Right hindlimb (tissue), 1 donor: ENCODE data around the gene MYOM3.

Source experiments
- DNase-seq: peaks from one replicate; pipeline ENCODE4 v3.0.0-alpha.2; 2018

Gene MYOM3

DNA sequence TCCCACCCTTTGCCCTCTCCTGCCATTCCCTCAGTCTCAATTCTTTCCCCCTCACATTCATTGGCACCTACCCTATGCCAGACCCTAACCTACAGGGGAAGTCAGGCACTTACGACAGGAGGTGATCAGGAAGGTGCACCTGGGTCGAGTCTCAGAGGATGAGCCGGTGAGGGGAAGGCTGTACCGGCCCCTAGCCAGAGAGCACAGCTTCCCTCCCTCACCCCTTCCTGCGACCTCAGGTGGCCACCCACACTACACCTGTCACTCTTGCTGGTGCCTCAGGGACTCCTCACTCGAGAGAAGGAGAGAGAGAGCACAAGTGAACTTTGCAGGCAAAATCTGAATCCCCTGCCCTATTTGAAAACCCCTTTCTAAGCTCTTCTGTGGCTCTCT is 1.7 kb upstream of the MYOM3 start:
- no peak for DNase-seq

- no peak for DNase-seq
Measured at GRCh38 chr1:24111262-24111995, 506 bp downstream of the MYOM3 start.

DNA sequence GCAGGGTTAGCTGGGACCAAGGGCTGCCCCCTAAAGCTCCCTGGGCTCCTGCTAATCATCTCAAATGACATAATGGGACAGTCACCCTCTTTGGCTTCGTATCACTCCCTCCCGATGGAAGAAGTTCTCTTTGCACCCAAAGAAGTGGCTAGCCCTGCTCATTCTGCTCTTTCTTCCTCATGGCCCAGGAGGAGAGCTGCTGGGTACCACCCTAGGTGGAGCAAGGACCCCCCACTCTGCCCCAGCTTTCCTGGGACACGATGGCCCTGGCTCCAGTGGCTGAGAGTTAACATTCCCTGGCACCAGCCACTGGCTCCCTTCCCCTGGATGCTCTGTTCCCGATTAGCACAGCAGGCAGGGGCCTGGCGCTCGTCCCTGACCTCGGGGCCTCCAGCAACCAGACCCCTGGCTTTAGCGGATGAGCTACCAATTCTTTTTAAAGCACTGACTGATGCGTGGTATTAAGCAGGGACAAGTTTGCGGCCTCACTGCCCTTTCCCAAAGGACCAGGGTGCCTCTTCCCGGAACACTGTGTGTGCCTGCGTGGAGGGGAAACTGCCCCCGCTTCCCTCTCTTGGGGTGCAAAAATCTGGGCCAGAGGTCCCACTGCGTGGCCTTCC is 1.2 kb downstream of the MYOM3 start:
- peak; percentile 50 for DNase-seq

DNA sequence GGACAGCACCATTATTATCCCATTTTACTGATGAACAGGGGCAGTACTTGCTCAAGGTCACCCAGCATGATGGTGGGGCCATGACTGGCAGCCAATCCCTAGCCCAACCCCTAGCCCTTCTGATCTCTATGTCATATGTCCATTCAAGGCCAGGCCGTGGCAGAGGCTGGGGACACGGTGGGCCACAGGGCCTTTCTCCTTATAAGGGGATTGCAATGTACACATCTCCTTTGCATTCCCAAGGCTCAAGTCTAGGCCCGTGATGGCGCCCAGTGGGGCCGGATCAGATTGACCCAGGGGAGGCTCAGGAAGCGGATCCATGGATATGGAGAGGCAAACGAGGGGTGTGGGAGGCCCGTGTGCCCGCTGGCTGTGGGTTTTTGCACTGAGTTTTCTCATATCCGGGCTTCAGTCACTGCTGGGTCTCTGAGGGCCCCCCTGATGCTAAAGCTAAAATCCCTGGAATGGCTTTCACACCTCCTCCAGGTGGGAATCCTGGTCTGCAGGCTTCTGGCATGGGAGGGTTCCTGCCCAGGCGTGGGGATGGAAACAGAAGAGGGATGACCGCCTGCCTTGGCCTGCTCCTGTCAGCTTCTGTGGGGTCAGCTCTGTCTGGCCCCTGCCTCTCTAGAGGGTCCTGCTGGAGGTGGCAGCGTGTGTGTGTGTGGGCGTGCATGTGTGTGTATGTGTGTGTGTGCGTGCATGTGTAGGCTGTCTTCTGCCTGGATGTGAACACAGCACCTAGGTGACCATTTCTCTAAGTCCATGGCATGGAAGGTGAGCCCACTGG is 2.1 kb downstream of the MYOM3 start:
- DNase-seq, result no peak

GRCh38 chr1:24109166-24109483 is 2.8 kb downstream of the MYOM3 start:
- DNase-seq, result no peak

GRCh38 chr1:24108334-24109165 is 3.4 kb downstream of the MYOM3 start:
- DNase-seq, result no peak

DNA sequence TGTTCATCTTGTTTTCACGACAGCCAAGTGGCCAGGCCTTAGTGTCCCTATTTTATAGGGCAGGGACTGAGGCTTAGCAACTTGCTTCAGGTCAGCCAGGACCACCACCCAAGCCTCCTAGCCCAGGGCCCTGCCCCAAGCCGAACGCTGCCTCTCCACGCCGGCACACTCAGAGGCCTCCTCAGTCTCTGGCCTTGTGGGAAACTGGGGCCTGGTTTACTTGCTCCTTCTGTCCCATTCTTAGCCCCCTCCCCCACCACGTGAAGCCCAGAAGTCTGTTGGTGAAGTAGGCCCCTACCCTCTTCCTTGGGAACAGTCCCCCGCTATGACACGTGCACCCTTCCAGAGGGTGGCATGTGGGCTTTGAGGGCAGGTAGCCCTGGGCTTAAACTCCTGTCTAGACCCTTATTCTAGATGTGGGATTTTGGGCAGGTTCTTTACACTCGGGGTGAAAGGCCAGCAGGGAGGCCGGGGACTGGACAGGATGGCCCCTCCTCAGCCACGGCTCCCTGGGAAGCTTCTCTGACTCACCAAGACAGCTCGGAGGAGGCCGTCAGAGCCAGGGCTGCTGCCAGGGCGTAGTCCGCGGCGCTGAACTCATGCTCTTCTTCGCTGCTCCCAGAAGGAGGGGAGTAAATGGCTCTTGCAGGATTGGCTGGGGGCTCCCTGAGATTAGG is 4.3 kb downstream of the MYOM3 start:
- DNase-seq, result no peak

GRCh38 chr1:24105368-24106160 is 6.4 kb downstream of the MYOM3 start:
- DNase-seq, result no peak

GRCh38 chr1:24104854-24105253 is 7.1 kb downstream of the MYOM3 start:
- DNase-seq, result no peak

- DNase-seq, result no peak
Measured at GRCh38 chr1:24103879-24104278, 8.1 kb downstream of the MYOM3 start.

DNA sequence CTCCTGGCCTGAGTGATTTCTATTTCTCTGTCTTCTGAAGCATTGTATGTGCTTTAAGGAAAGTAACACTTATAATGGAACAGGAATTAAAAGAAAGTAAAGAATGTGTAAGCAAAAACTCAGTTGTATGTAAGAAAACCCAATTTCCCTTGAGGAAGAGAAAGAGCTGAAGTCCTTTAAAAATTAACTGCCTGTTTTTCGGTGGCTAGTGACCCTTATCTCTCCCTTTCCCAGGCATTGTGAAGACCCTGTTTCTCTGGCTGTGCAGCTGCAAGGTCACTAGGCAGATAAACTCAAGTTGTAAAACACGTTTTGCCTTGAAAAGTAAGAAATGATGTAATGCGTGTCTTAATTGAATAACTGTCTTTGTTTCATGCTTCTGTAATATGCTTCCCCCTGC is 8.5 kb downstream of the MYOM3 start:
- DNase-seq, result no peak

- DNase-seq, result peak; percentile 59
Measured at GRCh38 chr1:24102961-24103360, 9.0 kb downstream of the MYOM3 start.

- DNase-seq, result peak; percentile 83
Measured at GRCh38 chr1:24101796-24102586, 9.9 kb downstream of the MYOM3 start.

- DNase-seq, result no peak
Measured at GRCh38 chr1:24100945-24101737, 10.8 kb downstream of the MYOM3 start.

- DNase-seq, result no peak
Measured at GRCh38 chr1:24098943-24099638, 12.8 kb downstream of the MYOM3 start.

GRCh38 chr1:24098102-24098501 is 13.8 kb downstream of the MYOM3 start:
- no peak for DNase-seq

DNA sequence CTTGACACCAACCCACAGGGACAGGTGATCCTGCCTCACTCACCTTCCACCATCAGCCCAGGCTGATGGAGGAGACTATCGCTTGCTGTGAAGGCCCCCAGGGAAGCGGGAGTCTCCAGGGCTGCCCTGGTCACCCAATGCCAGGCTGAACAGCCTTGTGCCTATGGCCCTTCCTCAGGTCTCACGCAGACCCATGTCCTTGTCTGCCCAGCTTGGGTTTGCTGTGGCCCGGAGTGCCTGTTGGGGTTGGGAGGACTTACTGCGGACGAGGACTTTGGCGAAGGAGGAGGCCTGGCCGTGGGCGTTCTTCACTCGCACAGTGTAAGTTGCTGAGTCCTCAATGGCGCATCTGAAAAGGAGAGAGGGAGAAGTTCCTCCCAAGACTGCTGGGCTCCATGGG is 14.3 kb downstream of the MYOM3 start:
- no peak for DNase-seq

- DNase-seq, result no peak
Measured at GRCh38 chr1:24096739-24097103, 15.2 kb downstream of the MYOM3 start.

- peak; percentile 57 for DNase-seq
Measured at GRCh38 chr1:24096009-24096738, 15.8 kb downstream of the MYOM3 start.
